GM12801 (cell line): ENCODE measurements around the gene ANGPTL4.

Experiments used
- CTCF ChIP-seq: IDR thresholded peaks from one replicate; pipeline ENCODE4 v1.5.1; 2011; ENCODE audit warnings: control low read depth; ENCODE audit not compliant: insufficient read length; ENCODE audit errors: extremely low read depth

Gene ANGPTL4

GRCh38 chr19:8358948-8359347, 5.0 kb upstream of the ANGPTL4 start:
- TF ChIP-seq CTCF, result no peak

DNA sequence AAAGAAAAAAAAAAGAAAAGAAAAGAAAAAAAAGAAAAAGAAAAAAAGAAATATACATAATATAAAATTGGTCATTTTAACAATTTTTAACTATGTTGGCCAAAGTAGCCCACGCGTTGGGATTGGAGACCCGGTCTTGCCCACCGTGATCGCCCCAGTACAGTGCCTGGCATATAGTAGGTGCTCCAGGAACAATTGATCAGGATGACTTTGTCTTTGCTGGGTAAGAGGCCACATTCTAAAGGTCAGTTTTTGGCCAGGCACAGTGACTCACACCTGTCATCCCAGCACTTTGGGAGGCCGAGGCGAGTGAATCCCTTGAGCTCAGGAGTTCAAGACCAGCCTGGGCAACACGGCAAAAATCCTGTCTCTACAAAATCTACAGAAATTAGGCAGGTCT, 3.8 kb upstream of the ANGPTL4 start:
- no peak for TF ChIP-seq CTCF

DNA sequence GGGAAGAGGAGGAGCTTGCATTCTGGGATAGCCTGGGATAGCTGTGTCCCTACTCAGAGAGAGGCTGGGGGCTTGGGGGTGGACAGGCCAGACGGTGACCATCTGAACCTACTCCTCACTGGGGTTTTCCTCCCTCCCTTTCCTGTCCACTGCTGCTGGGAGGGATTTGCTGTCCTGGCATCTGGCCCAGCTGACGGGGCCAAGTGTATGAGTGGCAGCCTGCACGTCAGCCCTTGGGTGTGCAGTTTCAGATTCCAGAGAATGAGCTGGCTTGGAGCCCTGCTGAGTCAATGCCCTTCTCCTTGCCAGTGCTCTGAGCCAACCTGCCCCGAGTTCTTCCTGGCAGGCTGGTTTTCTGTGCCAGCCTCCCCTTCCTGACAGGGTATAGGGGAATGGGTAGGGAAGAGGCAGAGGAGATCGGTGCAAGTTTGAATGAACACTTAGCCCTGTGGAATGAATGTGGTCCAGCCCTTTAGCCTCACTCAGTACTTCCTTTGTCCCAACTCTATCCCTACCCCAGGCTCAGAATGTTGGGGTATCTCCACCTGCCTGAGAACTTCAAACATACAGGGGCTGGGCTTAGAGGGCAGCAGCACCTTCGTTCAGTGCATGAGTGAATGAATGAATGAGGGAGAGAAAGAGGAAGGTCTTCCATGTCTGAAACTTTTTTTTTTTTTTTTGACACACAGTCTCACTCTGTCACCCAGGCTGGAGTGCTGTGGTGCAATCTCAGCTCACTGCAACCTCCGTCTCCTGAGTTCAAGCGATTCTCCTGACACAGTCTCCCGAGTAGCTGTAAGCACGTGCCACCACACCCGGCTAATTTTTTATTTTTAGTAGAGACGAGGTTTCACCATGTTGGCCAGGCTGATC, 1.8 kb upstream of the ANGPTL4 start:
- no peak for TF ChIP-seq CTCF

DNA sequence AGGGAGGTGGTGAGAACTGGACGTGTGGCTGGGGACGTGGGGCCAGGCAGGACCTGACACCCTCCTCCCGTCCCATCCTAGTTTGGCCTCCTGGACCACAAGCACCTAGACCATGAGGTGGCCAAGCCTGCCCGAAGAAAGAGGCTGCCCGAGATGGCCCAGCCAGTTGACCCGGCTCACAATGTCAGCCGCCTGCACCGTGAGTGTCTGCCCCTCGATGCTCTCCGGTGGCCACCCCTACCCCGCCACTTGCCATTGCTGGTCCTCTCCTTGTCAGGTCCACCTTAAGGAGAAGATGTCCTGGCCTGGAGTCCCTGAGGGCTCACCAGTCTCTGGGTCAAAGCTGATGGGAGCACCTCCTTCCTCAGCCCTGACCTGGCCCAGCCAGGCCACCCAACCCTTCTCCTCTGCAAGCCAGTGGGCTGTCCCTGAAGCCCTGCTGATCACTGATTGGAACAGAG, 2.2 kb downstream of the ANGPTL4 start:
- no peak for TF ChIP-seq CTCF

DNA sequence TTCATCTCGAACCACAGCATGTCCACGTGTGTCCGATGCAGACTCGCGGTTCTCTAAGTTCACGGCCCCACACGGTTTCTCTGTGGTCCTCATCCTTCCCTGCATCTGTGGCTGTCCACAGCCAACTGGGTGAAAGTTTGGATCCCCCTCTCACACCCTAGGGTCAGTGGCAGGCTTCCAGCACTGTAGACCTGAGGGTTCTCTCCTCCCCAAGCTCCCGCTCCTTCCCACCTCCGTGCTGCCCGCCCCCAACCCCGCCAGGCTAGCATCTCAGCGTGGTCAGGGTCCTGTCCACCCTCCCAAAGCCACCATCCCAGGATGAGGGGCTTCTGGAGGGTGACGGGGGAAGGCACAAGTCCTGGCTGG, 3.0 kb downstream of the ANGPTL4 start:
- TF ChIP-seq CTCF, result no peak

DNA sequence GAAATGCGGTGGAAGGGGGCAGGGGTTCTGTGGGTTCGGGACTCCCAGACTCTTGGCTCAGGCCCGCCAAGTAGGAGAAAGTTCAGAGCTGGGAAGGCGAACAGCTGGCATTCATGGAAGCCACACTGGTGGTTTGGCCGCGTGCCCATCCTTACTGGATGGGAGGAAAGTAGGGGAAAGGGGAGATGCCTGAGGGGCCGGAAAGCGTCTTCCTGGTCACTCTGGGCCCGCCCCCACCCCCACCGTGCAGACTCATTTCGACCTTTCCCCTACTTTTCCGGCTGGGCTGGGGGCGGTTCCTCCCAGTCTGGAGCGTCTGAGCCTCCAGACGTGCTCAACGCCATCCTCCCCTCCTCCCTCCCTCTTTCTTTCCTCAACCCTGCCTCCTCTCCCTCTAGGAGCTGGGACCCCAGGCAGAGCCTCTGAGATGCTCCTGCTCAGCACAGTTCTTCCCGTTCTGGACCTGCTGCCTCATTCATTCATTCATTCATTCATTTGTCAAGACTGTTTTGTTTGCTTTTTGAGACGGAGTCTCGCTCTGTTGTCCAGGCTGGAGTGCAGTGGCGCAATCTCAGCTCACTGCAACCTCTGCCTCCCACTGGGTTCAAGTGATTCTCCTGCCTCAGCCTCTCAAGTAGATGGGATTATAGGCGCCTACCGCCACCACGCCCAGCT, 3.5 kb downstream of the ANGPTL4 start:
- no peak for TF ChIP-seq CTCF

DNA sequence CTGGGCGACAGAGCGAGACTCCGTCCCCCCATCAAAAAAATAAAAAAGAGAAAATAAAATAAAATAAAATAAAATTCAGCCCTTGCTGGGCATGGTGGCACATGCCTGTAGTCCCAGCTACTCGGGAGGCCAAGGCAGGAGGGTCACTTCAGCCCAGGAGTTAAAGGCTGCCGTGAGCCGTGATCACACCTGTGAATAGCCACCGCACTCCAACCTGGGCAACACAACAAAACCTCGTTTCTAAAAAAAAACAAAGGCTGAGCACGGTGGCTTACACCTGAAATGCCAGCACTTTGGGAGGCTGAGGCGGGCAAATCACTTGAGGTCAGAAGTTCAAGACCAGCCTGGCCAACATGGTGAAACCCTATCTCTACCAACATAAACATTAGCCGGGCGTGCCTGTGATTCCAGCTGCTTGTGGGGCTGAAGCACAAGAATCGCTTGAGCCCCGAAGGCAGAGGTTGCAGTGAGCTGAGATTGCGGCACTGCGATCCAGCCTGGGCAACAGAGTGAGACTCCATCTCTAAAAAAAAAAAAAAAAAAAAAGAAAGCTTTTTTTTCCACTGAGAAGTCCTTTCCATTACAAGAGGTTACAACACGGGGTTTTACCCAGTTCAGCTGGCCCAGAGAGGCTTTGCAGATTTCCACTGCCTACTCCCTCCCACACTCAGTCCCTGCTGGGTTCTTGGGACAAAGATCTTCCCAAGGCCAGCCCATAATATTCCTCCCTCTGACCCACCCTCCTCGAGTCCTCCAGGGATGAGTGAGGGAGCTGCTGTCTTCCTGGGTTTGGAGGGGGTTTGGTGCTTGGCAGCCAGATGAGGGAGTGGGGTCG, 6.4 kb downstream of the ANGPTL4 start:
- no peak for TF ChIP-seq CTCF
